Neural crest cell (in vitro differentiated cells): ENCODE data around the gene TRNP1. TPM values are rescaled to one million over a fixed set of nuclear protein-coding genes. Genes with fewer than 3 reads are reported as not detected.
"Not testable (repeated sequence)": the region's sequence is repeated elsewhere in the genome, so short reads cannot be mapped to it uniquely, and the experiment has no call there.

Experiments
- DNase-seq: peaks from one replicate; pipeline ENCODE4 v3.0.0; 2021; ENCODE audit warnings: low read depth, mixed read lengths, low spot score
- H3K27ac Mint-ChIP-seq: one replicate; pipeline ENCODE4 v1.8.0; 2021; ENCODE audit warnings: mild to moderate bottlenecking, mixed read lengths; ENCODE audit not compliant: unreplicated experiment
- H3K27me3 Mint-ChIP-seq: 2 replicates; pipeline ENCODE4 v1.8.0; 2021; ENCODE audit warnings: low read depth, mild to moderate bottlenecking, mixed read lengths
- H3K36me3 Mint-ChIP-seq: 2 replicates; pipeline ENCODE4 v1.8.0; 2021; ENCODE audit warnings: low read depth, mild to moderate bottlenecking, mixed read lengths
- H3K4me1 Mint-ChIP-seq: 2 replicates; pipeline ENCODE4 v1.8.0; 2021; ENCODE audit warnings: mixed read lengths
- H3K4me3 Mint-ChIP-seq: one replicate; pipeline ENCODE4 v1.8.0; 2021; ENCODE audit warnings: mild to moderate bottlenecking, mixed read lengths
- H3K9me3 Mint-ChIP-seq: 2 replicates; pipeline ENCODE4 v1.8.0; 2021; ENCODE audit warnings: mixed read lengths
- long read RNA-seq: library from polyadenylated mRNA; unstranded; transcript quantifications from one replicate; pipeline ENCODE4 v2.0.0, GENCODE V29; 2020
- total RNA-seq: library from RNA; stranded (reverse); gene quantifications from 2 replicates; pipeline ENCODE4 v1.2.1, GENCODE V29; 2021
- TF ChIP-seq, protein P1 (sequence below): fragments of 200-600 bp; sonication (generic); conservative IDR thresholded peaks from 2 replicates; pipeline ENCODE4 v1.5.0; 2021; ENCODE audit warnings: antibody characterized with exemption, mild to moderate bottlenecking

Gene TRNP1, protein sequence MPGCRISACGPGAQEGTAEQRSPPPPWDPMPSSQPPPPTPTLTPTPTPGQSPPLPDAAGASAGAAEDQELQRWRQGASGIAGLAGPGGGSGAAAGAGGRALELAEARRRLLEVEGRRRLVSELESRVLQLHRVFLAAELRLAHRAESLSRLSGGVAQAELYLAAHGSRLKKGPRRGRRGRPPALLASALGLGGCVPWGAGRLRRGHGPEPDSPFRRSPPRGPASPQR
- total RNA-seq = 16.7 and 18.7 TPM in 2 replicates
- long read RNA-seq = 0 reads

DNA sequence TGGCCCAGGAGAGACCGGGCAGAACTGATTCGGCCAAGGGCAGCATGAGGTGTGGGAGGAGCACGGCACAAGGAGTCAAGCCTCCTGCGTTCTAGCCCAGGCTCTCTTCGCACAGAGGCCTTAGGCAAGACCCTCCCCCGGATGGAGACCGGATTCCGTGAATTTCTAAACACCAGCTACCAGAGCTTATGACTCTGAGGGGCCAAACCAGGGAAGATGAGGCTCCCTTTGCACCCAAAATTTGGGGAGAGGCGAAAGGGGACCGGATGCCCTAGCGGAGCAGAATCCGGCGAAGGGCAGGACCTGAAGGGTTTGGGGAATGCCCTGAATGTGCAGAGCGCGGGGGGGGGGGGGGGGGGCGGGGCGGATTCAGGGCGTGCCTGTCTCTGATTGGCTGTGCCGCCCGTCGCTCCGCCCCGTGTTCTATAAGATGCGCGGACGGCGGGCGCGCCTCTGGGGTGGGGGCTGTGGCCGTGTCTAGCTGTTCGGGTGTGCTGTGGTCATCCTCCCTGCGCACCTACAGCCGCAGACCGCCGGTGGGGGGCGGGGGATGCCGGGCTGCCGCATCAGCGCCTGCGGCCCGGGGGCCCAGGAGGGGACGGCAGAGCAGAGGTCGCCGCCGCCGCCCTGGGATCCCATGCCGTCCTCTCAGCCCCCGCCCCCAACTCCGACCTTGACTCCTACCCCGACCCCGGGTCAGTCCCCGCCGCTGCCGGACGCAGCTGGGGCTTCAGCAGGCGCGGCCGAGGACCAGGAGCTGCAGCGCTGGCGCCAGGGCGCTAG is at the start of gene TRNP1:
Gene TRNP1, plus strand, starts transcription at position 456 of the 783 bp plus-strand sequence. Its CDS starts 95 bp downstream, at position 551.
- peak; percentile 73 for DNase-seq
- TF ChIP-seq, protein P1, sequence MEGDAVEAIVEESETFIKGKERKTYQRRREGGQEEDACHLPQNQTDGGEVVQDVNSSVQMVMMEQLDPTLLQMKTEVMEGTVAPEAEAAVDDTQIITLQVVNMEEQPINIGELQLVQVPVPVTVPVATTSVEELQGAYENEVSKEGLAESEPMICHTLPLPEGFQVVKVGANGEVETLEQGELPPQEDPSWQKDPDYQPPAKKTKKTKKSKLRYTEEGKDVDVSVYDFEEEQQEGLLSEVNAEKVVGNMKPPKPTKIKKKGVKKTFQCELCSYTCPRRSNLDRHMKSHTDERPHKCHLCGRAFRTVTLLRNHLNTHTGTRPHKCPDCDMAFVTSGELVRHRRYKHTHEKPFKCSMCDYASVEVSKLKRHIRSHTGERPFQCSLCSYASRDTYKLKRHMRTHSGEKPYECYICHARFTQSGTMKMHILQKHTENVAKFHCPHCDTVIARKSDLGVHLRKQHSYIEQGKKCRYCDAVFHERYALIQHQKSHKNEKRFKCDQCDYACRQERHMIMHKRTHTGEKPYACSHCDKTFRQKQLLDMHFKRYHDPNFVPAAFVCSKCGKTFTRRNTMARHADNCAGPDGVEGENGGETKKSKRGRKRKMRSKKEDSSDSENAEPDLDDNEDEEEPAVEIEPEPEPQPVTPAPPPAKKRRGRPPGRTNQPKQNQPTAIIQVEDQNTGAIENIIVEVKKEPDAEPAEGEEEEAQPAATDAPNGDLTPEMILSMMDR = peak; percentile 17
- peak within 1 kb of the TSS; percentile 43 for H3K27ac Mint-ChIP-seq
- peaks cover 67% of the 10 kb centered on the region for H3K27me3 Mint-ChIP-seq
- H3K4me1 Mint-ChIP-seq = peaks cover 32% of the 10 kb centered on the region
- peak within 1 kb of the TSS; percentile 92 for H3K4me3 Mint-ChIP-seq
- no peaks in the 10 kb centered on the region for H3K36me3 Mint-ChIP-seq
- H3K9me3 Mint-ChIP-seq = no peaks in the 10 kb centered on the region

DNA sequence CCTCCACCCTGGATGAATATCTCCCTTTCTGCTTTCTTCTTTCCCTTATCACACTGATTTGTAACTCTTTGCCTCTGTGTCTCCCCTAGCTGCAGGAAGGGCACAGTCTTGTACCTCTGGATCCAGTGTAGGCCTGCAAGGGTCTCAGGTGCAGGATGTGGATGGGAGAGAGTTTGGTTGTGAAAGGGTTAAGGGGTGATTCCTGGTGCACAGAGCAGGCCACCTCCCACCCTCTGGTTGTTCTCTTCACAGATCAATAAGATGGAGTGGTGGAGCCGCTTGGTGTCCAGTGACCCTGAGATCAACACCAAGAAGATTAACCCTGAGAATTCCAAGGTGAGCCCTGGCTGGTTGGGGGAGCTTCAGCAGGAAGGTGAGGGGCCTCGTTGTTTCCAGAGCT is 48.4 kb upstream of the TRNP1 start:
- Mint-ChIP-seq H3K4me1 (no peaks in the 10 kb centered on the region), H3K9me3 (no peaks in the 10 kb centered on the region), H3K27ac (no peak overlapping the region), H3K36me3 (peaks cover 15% of the 10 kb centered on the region), H3K27me3 (no peaks in the 10 kb centered on the region), H3K4me3 (no peak overlapping the region)
- DNase-seq = no peak
- TF ChIP-seq, protein P1 = no peak

DNA sequence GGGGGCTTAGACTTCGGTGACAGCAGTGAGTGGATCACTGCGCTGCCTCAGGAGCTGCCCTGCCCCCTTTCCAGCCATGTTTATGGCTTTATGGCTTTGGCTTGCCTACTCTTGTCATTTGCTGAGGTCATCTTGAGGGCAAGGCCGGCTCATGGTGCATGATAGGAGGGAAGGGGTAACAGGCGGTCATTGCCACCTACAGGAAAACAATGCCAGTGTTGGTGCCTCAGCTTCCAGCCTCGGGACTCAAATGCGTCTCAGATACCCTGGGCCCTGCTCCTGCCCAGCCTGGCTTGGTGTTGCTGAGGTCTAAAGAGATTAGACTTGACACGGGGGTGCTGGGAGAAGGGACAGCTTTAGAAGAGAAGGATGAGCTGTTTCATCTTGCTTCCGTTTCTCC is 47.8 kb upstream of the TRNP1 start:
- no peaks in the 10 kb centered on the region for H3K4me1 Mint-ChIP-seq
- H3K27me3 Mint-ChIP-seq = peaks cover 2% of the 10 kb centered on the region
- TF ChIP-seq, protein P1 = no peak
- peaks cover 15% of the 10 kb centered on the region for H3K36me3 Mint-ChIP-seq
- no peak overlapping the region for H3K27ac Mint-ChIP-seq
- no peak overlapping the region for H3K4me3 Mint-ChIP-seq
- DNase-seq = no peak
- no peaks in the 10 kb centered on the region for H3K9me3 Mint-ChIP-seq

DNA sequence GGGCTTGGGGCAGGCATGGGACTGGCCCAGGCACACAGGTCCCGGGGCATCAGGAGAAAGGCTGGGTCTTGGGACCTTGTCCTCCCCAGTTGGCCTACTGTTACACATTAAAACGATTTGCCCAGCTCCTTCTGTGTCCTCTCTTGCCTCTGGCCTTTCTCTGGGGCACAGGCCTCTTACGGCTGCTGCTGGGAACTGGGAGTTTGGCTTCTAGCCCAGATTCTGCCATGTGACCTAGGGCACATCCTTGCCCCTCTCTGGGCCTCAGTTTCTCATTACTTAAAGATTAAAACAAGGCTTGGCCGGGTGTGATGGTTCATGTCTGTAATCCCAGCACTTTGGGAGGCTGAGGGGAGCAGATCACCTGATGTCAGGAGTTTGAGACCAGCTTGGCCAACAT is 47.2 kb upstream of the TRNP1 start:
- Mint-ChIP-seq H3K36me3 (peaks cover 15% of the 10 kb centered on the region), H3K4me3 (no peak overlapping the region), H3K27ac (no peak overlapping the region), H3K4me1 (no peaks in the 10 kb centered on the region), H3K9me3 (no peaks in the 10 kb centered on the region), H3K27me3 (peaks cover 4% of the 10 kb centered on the region)
- DNase-seq = no peak
- TF ChIP-seq, protein P1 = no peak

DNA sequence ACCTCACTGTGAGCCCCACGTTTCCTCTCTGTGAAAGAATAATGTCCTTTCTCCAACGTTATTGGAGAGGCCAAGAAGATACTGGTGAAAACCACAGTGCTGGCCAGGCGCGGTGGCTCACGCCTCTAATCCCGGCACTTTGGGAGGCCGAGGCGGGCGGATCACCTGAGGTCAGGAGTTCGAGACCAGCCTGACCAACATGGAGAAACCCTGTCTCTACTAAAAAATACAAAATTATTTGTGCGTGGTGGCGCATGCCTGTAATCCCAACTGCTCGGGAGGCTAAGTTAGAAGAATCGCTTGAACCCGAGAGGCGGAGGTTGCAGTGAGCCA is 44.8 kb upstream of the TRNP1 start:
- H3K4me3 Mint-ChIP-seq, H3K36me3 Mint-ChIP-seq, H3K4me1 Mint-ChIP-seq, H3K27me3 Mint-ChIP-seq, H3K27ac Mint-ChIP-seq, DNase-seq, H3K9me3 Mint-ChIP-seq: not testable (repeated sequence)
